Measurements from ENCODE around the gene ANKRD33. TPM values are rescaled to one million over a fixed set of nuclear protein-coding genes. Genes with fewer than 3 reads are reported as not detected.

ANKRD33 gene
- total and polyA plus RNA-seq, 2 of the 4 experiments (the other 2 are of a cell fraction) = under 0.01 to 0.03 TPM

- Histone ChIP-seq H3K14ac (replicated peaks; ENCODE audit: low read depth, low read length) (0 out of 2 replicates have a peak overlapping the region, but pooled peaks have one; percentile 6), H3K36me3 (ENCODE audit: control insufficient read depth, insufficient read depth, low read length) (no peaks in the 10 kb centered on the region), H4K20me1 (ENCODE audit: insufficient read depth, low read length) (no peaks in the 10 kb centered on the region), H3K18ac (ENCODE audit: low read depth, low read length) (no peak overlapping the region), H2BK120ac (ENCODE audit: low read depth, low read length) (peak overlapping the region; percentile 14; the same call in 1 of the 2 replicates), H4K8ac (ENCODE audit: low read depth in 2 of 2, low read length in 2 of 2) (peak overlapping the region; percentile 9 to 17; a peak in 2 of 4 replicates), H4K91ac (ENCODE audit: insufficient read depth, low read depth, low read length) (no peak overlapping the region), H2BK15ac (ENCODE audit: low read depth, low read length) (peak overlapping the region; percentile 43; the same call in 1 of the 3 replicates), H3K23ac (ENCODE audit: low read depth, low read length) (0 out of 2 replicates have a peak overlapping the region, but pooled peaks have one; percentile 34), H3K27ac (ENCODE audit: insufficient read depth, low read length) (no peak overlapping the region), H3K9me3 (ENCODE audit: control insufficient read depth, insufficient read depth, low read length) (no peaks in the 10 kb centered on the region), H2AK9ac (replicated peaks; ENCODE audit: low read depth, low read length, poor library complexity) (no peak overlapping the region), H3K9me1 (ENCODE audit: insufficient read depth, low read length) (peaks cover 51% of the 10 kb centered on the region), H3K9ac (ENCODE audit: low read depth, low read length) (no peak overlapping the region), H3K27me3 (ENCODE audit: control insufficient read depth, insufficient read depth, low read length) (no peaks in the 10 kb centered on the region), H3K4me1 (ENCODE audit: control insufficient read depth, insufficient read depth, low read length) (peaks cover 53% of the 10 kb centered on the region), H3K56ac (ENCODE audit: extremely low read depth, insufficient read depth, low read length) (no peak overlapping the region), H2AK5ac (ENCODE audit: low read depth, low read length) (peak overlapping the region; percentile 44), H3K79me1 (ENCODE audit: low read depth in 1 of 2, low read length in 2 of 2) (peaks cover 0 to 35% of the 10 kb centered on the region in 2 experiments; a peak in 3 of 4 replicates), H2BK5ac (ENCODE audit: low read depth, low read length, poor library complexity, severe bottlenecking) (no peak overlapping the region), H3K4ac (ENCODE audit: low read depth, low read length) (peak overlapping the region; percentile 10; the same call in 1 of the 2 replicates), H3K4me3 (ENCODE audit: insufficient read depth, low read depth, low read length) (no peak overlapping the region), H2BK20ac (ENCODE audit: low read depth, low read length) (no peak overlapping the region), H4K5ac (ENCODE audit: low read depth, low read length) (no peak overlapping the region), H2AFZ (replicated peaks; ENCODE audit: low read length, poor library complexity) (no peak overlapping the region), H3K4me2 (ENCODE audit: low read depth, low read length) (no peak overlapping the region)
- ChIA-PET CTCF (interaction anchor here (2.4 kb wide), 1 partner anchor 14 kb away, joined by 8 read pairs; no protein-coding TSS in a partner anchor), POLR2A (ENCODE audit: unreplicated experiment) (no interaction called here)
- dilution Hi-C loops (cut with HindIII; ENCODE audit: low sequenced_read_pairs, unreplicated experiment) (no loop called here), in situ Hi-C loops (cut with MboI; ENCODE audit: low sequenced_read_pairs) (no loop called here), intact Hi-C loops (cut with micrococcal nuclease) (no loop called here)
- no peak for TF ChIP-seq CEBPB (IDR thresholded peaks at IDR 0.05; ENCODE audit: low read depth, low read length)
- no peak for TF ChIP-seq RFX5 (IDR thresholded peaks at IDR 0.05; ENCODE audit: low read depth, low read length)
- TF ChIP-seq, protein P1, sequence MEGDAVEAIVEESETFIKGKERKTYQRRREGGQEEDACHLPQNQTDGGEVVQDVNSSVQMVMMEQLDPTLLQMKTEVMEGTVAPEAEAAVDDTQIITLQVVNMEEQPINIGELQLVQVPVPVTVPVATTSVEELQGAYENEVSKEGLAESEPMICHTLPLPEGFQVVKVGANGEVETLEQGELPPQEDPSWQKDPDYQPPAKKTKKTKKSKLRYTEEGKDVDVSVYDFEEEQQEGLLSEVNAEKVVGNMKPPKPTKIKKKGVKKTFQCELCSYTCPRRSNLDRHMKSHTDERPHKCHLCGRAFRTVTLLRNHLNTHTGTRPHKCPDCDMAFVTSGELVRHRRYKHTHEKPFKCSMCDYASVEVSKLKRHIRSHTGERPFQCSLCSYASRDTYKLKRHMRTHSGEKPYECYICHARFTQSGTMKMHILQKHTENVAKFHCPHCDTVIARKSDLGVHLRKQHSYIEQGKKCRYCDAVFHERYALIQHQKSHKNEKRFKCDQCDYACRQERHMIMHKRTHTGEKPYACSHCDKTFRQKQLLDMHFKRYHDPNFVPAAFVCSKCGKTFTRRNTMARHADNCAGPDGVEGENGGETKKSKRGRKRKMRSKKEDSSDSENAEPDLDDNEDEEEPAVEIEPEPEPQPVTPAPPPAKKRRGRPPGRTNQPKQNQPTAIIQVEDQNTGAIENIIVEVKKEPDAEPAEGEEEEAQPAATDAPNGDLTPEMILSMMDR (conservative IDR thresholded peaks at IDR 0.05; ENCODE audit: low read depth, low read length) = no peak
- TF ChIP-seq RCOR1 (IDR thresholded peaks at IDR 0.05; ENCODE audit: insufficient replicate concordance, low read length) = no peak
- TF ChIP-seq RAD21 (IDR thresholded peaks at IDR 0.05; ENCODE audit: low read length) = no peak
- TF ChIP-seq USF2 (IDR thresholded peaks at IDR 0.05; ENCODE audit: low read depth, low read length) = no peak
- no peak for TF ChIP-seq FOS (IDR thresholded peaks at IDR 0.05; ENCODE audit: low read depth, low read length)
- no peak for TF ChIP-seq MAZ (IDR thresholded peaks at IDR 0.05; ENCODE audit: borderline replicate concordance, low read depth, low read length)
- TF ChIP-seq NFE2L2 (IDR thresholded peaks at IDR 0.05; ENCODE audit: low read depth, low read length) = no peak
- no peak for TF ChIP-seq MXI1 (IDR thresholded peaks at IDR 0.05; ENCODE audit: borderline replicate concordance, low read depth, low read length)
- no peak for TF ChIP-seq POLR2A (IDR thresholded peaks at IDR 0.05; ENCODE audit: low read depth, low read length)
- no peak for DNase-seq
- ATAC-seq (ENCODE audit: low read depth) = no peak
- 100% methylated on average over 1 of the region's 9 CpGs; no CpG with 5 or more reads in 1 of the 2 experiments for WGBS, 2 experiments (ENCODE audit: extremely low coverage in 2 of 2, insufficient read length in 1 of 2)
- BruUV-seq (replicated peaks) = no TSS peak
Measured at GRCh38 chr12:51908876-51909592, 21.1 kb downstream of the ANKRD33 start.

Measured in IMR-90 (cell line).